ENCODE results near the gene TTC24.
"Not testable (repeated sequence)": the region's sequence is repeated elsewhere in the genome, so short reads cannot be mapped to it uniquely, and the experiment has no call there.

Gene TTC24

DNA sequence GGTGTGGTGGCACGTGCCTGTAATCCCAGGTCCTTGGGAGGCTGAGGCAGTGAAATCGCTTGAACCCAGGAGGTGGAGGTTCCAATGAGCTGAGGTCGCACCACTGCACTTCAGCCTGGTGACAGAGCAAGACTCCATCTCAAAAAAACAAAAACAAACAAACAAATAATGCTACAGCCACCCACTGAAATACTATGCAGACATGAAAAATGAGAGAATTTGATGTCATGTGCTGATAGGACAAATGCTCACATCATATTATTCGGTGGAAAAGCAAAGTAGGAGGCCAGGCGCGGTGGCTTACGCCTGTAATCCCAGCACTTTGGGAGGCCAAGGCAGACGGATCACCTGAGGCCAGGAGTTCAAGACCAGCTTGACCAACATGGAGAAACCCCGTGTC is 30.5 kb downstream of the TTC24 start:
- DNase-seq (ENCODE audit: low read depth), result not testable (repeated sequence)

DNA sequence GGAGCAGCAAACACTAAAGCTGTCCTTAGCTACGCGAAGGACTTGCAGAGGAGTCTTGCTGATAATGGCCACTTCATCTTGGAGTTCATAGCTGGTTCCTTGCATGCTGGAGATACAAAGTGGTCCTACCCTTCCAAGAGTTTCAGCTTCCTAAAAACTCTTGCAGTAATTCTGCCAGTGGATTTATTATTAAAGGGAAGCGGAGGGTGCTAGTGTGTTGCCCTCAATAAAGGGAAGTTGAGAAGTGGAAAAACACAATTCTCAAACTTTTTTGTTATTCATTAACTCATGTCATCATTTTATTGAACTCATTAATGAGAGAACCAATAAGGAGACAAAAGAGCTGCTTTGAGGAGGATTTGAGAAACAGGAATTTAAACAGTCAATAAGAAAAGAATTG is 33.1 kb downstream of the TTC24 start:
- DNase-seq (ENCODE audit: low read depth), result no peak

DNA sequence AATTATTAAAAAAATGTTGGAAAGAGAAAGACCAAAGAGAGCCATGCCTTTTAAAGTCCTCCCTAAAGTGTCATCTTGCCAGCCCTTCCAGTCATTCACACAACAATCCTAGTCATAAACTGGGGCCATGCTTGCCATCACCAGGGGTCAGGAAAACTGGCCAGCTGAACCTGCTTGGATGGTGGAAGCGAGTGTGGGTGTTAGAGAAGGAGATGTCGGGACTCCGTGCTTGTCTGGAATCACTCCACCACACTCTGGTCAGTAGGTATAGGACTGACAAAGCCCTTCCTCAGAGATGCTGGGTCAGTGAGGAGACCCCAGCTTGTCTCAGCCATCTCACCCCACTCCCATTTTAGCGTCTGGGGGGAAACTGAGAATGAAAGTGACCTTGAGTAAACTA is 36.4 kb downstream of the TTC24 start:
- DNase-seq (ENCODE audit: low read depth), result no peak

DNA sequence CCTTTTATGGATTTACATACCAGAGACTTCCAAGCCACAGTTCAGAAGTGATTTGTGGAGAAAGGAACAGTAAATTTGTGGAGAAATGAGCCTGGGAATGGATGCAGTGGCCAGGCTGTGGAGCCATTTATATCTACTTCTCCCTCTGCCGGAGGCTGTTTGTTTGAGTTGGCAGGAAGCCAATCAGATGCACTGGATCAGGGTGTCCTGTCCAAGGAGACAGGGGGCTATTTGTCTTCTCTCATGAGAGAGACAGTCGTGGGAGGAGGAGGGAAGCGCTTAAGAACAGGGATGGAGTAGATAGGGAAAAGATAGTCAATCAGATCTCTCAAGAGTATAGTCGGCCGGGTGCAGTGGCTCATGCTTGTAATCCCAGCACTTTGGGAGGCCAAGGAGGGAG is 36.9 kb downstream of the TTC24 start:
- DNase-seq (ENCODE audit: low read depth), result no peak

DNA sequence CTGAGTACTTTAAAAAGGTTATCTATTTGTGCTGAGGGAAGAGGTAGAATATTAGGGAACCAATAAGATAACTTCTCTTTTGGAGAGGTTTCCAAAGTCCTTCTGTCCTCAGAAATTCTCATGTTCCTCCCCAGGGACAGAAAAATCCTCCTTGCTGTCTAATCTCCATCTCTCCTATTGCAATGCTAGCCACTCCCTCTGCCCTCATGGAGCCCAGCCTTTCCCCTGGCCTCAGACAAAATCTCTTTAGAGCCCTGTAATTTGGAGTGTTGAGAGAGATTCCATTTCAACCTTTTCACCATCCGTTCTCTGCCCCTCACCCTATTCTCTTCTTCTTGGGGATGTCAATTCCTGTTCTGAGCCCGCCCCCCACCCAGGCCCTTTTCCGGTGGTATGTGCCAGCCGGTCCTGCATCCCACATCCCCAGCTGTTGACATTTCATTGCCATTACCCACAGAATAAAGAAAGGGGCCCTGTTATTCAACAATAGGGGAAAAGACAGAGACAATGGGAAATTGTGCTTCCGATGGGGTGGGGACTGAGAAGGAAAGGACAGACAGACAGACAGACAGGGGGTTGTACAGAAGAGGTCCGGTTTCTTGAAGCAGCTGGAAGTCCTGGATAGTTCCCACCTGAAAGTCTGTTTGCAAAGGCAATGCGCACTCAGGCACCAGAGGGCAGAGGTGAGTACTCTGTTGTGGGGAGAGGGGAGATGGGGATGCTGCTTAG is 39.5 kb downstream of the TTC24 start, which contains the start of gene HAPLN2:
Gene HAPLN2, plus strand, starts transcription at position 563 of the 729 bp plus-strand sequence. CDS start 4,076 bp downstream, outside the sequence.
- no peak for DNase-seq (ENCODE audit: low read depth)

DNA sequence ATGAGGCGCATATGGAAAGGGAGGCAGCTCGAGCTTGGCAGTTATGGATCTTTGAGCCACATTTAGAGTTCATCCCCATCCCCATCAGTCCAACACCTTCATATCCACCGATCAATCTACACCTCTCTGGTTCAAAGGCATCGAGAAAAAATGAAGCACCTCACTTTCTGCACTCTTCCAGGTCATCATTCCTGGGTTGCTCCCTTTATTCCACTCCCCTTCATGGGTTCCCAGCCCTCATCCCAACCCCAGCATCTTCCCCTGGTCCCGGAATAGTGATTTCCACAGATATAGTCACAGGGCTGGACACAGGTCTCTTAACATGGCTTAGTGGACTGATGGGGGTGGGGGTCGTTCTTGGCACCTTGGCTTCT is 40.0 kb downstream of the TTC24 start:
- DNase-seq (ENCODE audit: low read depth), result no peak

DNA sequence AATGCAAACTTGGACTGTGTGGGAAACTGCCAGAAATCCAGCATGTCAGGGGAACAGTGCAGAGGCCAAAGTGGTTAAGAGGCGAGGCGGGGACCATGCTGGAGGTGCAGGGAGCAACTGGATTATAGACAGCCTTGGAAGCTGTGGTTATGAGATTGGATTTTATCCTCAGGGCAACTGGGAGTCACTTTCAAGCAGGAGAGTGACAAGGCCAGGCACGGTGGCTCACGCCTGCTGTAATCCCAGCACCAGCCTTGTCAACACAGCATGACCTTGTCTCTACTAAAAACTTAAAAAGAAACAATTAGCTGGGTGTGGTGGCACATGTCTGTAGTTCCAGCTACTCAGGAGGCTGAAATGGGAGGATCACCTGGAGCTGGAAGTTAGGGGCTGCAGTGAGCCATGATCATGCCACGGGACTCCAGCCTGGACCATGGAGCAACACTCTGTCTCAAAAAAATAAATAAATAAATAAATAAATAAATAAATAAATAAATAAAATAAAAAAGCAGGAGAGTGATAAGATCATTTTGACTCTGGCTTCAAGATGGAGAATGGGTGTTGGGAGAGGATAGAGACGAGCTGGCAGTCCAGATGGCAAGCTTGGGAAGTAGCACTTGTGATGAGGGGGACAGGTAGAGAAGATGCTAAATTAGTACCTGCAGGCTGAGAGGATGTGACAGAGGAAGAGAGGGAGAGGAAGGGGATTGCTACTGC is 43.2 kb downstream of the TTC24 start:
- no peak for DNase-seq (ENCODE audit: low read depth)

DNA sequence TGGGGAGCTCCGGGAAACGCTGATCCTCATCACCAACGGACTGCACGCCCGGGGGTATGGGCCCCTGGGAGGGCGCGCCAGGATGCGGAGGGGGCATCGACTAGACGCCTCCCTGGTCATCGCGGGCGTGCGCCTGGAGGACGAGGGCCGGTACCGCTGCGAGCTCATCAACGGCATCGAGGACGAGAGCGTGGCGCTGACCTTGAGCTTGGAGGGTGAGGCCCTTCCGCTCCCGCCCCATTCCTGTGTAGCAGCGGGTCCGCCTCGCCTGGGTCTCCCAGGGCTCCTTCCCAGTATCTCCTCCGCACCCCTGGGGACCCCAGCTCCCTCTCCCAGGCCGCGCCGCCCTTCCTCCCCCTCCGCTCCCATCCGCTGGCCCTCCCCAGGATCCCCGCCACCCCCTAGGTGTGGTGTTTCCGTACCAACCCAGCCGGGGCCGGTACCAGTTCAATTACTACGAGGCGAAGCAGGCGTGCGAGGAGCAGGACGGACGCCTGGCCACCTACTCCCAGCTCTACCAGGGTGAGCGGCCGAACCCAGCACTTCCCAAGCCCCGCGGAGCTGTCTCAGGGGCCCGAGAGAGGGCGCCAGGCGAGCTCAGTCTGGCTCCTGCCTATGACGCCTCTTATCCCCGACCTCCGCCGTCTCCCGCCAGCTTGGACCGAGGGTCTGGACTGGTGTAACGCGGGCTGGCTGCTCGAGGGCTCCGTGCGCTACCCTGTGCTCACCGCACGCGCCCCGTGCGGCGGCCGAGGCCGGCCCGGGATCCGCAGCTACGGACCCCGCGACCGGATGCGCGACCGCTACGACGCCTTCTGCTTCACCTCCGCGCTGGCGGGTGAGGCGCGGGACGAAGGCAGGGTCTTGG is 44.7 kb downstream of the TTC24 start:
- DNase-seq (ENCODE audit: low read depth), result no peak

DNA sequence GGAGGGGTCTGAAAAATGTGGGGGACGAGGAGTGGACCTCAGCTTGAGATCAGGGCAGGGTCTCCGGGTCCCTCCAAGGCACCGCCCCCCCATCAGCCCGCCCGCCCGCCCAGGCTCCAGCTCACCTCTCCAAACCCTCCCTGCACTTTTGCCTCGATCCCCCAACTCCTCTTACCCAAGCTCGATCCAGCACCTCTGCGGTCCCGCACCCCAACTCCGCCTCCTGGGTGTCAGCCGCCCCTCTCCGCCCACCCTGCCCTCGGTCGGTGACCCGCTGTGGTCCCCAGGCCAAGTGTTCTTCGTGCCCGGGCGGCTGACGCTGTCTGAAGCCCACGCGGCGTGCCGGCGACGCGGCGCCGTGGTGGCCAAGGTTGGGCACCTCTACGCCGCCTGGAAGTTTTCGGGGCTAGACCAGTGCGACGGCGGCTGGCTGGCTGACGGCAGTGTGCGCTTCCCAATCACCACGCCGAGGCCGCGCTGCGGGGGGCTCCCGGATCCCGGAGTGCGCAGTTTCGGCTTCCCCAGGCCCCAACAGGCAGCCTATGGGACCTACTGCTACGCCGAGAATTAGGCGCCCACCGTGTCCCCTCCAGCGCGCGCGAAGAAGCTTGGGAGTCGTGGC is 45.4 kb downstream of the TTC24 start:
- no peak for DNase-seq (ENCODE audit: low read depth)

DNA sequence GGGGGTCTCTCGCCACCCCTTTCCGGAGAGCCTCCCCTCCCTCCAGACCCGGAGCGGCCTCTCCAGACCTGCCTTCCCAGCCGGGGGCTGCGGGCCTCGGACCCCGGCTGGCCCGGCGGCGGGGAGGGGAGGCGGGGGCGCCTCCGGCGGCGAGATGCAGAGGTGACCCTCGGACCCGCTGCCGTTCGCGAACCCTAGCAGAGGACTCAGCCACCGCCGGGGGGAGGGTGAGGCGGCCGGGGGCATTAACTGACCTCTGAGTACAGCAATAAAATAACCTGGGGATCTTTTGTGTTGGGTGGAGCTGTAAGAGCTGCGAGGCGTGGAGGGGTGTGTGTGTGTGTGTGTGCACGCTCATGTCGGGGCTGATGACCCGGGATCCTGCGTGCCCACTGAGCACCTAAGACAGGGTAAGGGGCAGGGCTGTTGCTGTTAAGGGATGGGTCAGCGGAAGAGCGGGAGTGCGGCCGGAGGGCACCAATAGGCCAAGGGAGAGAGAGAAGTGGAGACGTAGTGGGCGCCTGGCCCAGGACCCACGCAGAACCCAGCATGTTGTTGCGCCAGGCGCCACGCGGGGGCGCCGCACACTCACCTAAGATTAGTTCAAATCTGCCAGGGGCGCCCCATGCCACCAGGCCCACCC is 46.0 kb downstream of the TTC24 start:
- no peak for DNase-seq (ENCODE audit: low read depth)

DNA sequence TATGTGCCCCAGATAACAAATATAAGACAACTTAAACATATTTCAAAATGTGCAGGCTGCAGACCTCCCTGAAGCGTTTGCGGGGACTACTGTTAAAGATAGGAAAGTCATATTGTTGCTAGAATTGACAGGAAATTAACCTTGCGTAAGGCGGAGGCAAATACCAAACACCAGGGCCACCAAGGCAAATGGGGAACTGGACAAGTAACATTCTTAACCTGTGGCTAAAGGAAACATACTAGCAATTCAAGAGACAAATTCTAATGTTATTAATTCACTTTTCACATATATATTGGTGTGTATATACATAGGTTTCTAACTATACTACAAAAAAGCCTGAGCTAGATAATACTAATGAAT is 46.5 kb downstream of the TTC24 start:
- no peak for DNase-seq (ENCODE audit: low read depth)

DNA sequence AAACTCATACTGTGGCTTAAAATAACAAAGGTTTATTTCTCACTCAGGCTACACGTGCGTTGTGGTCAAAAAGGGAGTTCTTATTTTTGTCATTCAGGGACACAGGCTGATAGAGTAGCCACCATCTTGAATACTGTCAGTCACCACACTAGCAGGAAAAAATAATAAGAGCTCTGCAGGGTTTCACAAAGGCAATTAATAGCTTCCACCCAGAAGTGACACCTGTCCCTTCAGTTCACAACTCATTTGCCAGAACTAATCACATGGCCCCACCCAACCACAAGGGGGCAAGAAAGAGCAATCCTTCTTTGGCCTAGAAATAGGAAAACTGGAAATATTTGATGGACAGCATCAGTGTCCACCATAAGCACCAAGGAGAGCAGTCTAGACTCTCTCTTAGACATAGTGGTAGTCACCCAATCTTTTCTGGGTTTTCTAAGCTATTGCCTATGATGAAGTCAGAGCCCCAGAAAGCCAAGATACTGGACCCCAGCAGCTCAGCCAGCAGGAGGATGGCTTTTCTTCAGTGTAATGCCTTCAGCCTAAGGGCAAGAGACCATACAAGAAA is 47.9 kb downstream of the TTC24 start:
- peak; percentile 28 for DNase-seq (ENCODE audit: low read depth)

DNA sequence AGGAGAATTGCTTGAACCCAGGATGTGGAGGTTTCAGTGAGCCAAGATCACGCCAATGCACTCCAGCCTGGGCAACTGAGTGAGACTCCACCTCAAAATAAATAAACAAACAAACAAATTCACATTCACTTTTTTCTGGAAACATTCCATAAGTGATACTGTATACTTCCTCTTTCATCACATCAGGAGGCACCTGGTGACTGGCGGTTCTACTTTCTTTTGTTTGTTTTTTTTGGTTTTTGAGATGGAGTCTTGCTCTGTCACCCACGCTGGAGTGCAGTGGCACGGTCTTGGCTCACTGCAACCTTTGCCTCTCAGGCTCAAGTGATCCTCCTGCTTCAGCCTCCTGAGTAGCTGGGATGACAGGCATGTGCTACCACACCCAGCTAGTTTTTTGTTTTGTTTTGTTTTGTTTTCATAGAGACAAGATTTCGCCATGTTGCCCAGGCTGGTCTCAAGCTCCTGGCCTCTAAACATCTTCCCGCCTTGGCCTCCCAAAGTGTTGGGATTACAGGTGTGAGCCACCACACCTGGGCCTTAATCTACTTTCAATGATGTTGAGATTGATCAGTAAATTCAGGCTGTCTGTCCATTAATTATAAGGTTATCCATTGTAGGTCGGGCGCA is 50.4 kb downstream of the TTC24 start:
- no peak for DNase-seq (ENCODE audit: low read depth)

DNA sequence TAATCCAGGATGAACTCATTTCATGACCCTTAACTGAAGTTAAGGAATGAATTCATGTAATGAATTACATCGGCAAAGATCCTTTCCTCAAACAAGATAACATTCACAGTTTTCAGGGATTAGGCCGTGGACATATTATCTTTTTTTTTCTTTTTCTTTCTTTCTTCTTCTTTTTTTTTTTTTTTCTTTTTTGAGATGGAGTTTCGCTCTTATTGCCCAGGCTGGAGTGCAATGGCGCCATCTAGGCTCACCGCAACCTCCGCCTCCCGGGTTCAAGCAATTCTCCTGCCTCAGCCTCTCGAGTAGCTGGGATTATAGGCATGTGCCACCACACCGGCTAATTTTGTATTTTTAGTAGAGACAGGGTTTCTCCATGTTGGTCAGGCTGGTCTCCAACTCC is 51.6 kb downstream of the TTC24 start:
- DNase-seq (ENCODE audit: low read depth), result not testable (repeated sequence)

DNA sequence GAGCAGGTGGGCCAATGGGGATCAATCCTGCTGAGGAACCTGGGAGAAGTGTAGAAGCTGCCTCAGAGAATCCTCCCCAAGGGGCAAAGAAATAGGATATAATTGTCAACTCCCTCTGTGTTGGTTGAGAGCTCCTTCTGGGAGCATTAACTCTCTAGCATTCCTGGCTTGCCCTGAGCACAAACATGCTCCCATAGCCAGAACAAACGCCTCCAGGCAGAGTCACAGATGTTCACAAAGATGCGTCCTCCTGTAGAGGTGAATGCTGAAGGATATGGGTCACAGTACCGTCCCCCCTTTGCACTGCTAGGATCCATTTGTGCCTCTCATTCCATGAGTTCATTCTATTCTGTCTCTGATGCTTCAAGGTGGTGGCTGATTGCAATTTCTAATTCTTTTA is 52.8 kb downstream of the TTC24 start:
- no peak for DNase-seq (ENCODE audit: low read depth)

All from stromal cell of bone marrow (primary cell).